IPS-11a (cell line): ENCODE results near the gene CDKN1A.

Experiments used
- H3K4me3 ChIP-seq: one replicate; pipeline ENCODE4 v1.5.1; 2013; ENCODE audit warnings: low read depth, low read length, control low read depth

The CDKN1A gene

GRCh38 chr6:36735110-36736071, 56.9 kb downstream of the CDKN1A start:
- H3K4me3 ChIP-seq: no peak overlapping the region
